HFFc6 (cell line): ENCODE data around the gene KRT14. TPM values are rescaled to one million over a fixed set of nuclear protein-coding genes. Genes with fewer than 3 reads are reported as not detected.

ENCODE experiments used
- DNase-seq: peaks from one replicate; pipeline ENCODE4 v3.0.0-alpha.2; 2018
- H3K27ac Mint-ChIP-seq: 2 replicates; pipeline ENCODE4 v1.8.0; 2020; ENCODE audit warnings: mild to moderate bottlenecking, mixed read lengths
- H3K27me3 Mint-ChIP-seq: 2 replicates; pipeline ENCODE4 v1.8.0; 2021; ENCODE audit warnings: mild to moderate bottlenecking, moderate library complexity, mixed read lengths; ENCODE audit not compliant: insufficient read depth
- H3K36me3 Mint-ChIP-seq: 2 replicates; pipeline ENCODE4 v1.8.0; 2021; ENCODE audit warnings: low read depth, mixed read lengths
- H3K4me1 Mint-ChIP-seq: 2 replicates; pipeline ENCODE4 v1.8.0; 2020; ENCODE audit warnings: low read depth, mixed read lengths
- H3K4me3 Mint-ChIP-seq: 2 replicates; pipeline ENCODE4 v1.8.0; 2020; ENCODE audit warnings: mild to moderate bottlenecking, moderate library complexity, mixed read lengths
- H3K9me3 Mint-ChIP-seq: 2 replicates; pipeline ENCODE4 v1.8.0; 2020; ENCODE audit warnings: mild to moderate bottlenecking, mixed read lengths
- CTCF ChIP-seq: fragments of 200-600 bp; sonication (generic); IDR thresholded peaks from 2 replicates; pipeline ENCODE4 v1.5.0; 2021; ENCODE audit warnings: antibody characterized with exemption, mild to moderate bottlenecking
- total RNA-seq, 6 experiments: library from RNA; stranded (reverse); fragmentation: NEBNext Ultra II Directional; extraction: Animal tissue kit (Norgen Biotek cat#: 25700); gene quantifications; 2 replicates in 1 of 6; 3 replicates in 5 of 6; pipeline ENCODE4 v1.2.3, GENCODE V29; 2021

The KRT14 gene
- total RNA-seq, 6 experiments from 2014 or later: 0.14 to 2.0 (median 1.5) TPM

GRCh38 chr17:41556306-41556705 is 30.4 kb downstream of the KRT14 start:
- no peak overlapping the region for H3K27ac Mint-ChIP-seq
- no peak overlapping the region for H3K4me3 Mint-ChIP-seq
- no peak for DNase-seq
- peaks cover 36% of the 10 kb centered on the region for H3K4me1 Mint-ChIP-seq
- no peak for TF ChIP-seq CTCF
- no peaks in the 10 kb centered on the region for H3K9me3 Mint-ChIP-seq
- peaks cover 18% of the 10 kb centered on the region for H3K27me3 Mint-ChIP-seq
- H3K36me3 Mint-ChIP-seq: no peaks in the 10 kb centered on the region

- no peaks in the 10 kb centered on the region for H3K9me3 Mint-ChIP-seq
- H3K36me3 Mint-ChIP-seq: no peaks in the 10 kb centered on the region
- no peak overlapping the region for H3K4me3 Mint-ChIP-seq
- peaks cover 18% of the 10 kb centered on the region for H3K27me3 Mint-ChIP-seq
- DNase-seq: no peak
- TF ChIP-seq CTCF: no peak
- no peak overlapping the region for H3K27ac Mint-ChIP-seq
- peaks cover 37% of the 10 kb centered on the region for H3K4me1 Mint-ChIP-seq
These were observed 31.4 kb downstream of the KRT14 start for GRCh38 chr17:41555105-41555887.

GRCh38 chr17:41553987-41554680 is 32.6 kb downstream of the KRT14 start:
- DNase-seq: no peak
- Mint-ChIP-seq H3K36me3 (no peaks in the 10 kb centered on the region), H3K4me1 (peaks cover 36% of the 10 kb centered on the region), H3K9me3 (no peaks in the 10 kb centered on the region), H3K27me3 (peaks cover 18% of the 10 kb centered on the region), H3K27ac (no peak overlapping the region), H3K4me3 (no peak overlapping the region)
- TF ChIP-seq CTCF: no peak

- H3K36me3 Mint-ChIP-seq: no peaks in the 10 kb centered on the region
- peaks cover 18% of the 10 kb centered on the region for H3K27me3 Mint-ChIP-seq
- peak; percentile 20 for DNase-seq
- no peak overlapping the region for H3K4me3 Mint-ChIP-seq
- H3K4me1 Mint-ChIP-seq: peaks cover 40% of the 10 kb centered on the region
- no peaks in the 10 kb centered on the region for H3K9me3 Mint-ChIP-seq
- no peak overlapping the region for H3K27ac Mint-ChIP-seq
- TF ChIP-seq CTCF: no peak
These were observed 33.5 kb downstream of the KRT14 start for GRCh38 chr17:41553176-41553575.

GRCh38 chr17:41552455-41552854 is 34.2 kb downstream of the KRT14 start:
- no peak overlapping the region for H3K4me3 Mint-ChIP-seq
- no peak for DNase-seq
- TF ChIP-seq CTCF: no peak
- H3K36me3 Mint-ChIP-seq: peaks cover 3% of the 10 kb centered on the region
- peaks cover 47% of the 10 kb centered on the region for H3K4me1 Mint-ChIP-seq
- H3K27ac Mint-ChIP-seq: no peak overlapping the region
- peaks cover 17% of the 10 kb centered on the region for H3K27me3 Mint-ChIP-seq
- H3K9me3 Mint-ChIP-seq: peaks cover 2% of the 10 kb centered on the region
